GM18511 (cell line): Measurements from ENCODE around the gene THAP8.
"Not testable (repeated sequence)": the region's sequence is repeated elsewhere in the genome, so short reads cannot be mapped to it uniquely, and the experiment has no call there.

Source experiments
- ATAC-seq: cut with Tn5 transposase; IDR thresholded peaks from one replicate; pipeline ENCODE4 v1.9.1; 2021; ENCODE audit warnings: mild to moderate bottlenecking, moderate library complexity; ENCODE audit not compliant: unreplicated experiment

Gene THAP8

DNA sequence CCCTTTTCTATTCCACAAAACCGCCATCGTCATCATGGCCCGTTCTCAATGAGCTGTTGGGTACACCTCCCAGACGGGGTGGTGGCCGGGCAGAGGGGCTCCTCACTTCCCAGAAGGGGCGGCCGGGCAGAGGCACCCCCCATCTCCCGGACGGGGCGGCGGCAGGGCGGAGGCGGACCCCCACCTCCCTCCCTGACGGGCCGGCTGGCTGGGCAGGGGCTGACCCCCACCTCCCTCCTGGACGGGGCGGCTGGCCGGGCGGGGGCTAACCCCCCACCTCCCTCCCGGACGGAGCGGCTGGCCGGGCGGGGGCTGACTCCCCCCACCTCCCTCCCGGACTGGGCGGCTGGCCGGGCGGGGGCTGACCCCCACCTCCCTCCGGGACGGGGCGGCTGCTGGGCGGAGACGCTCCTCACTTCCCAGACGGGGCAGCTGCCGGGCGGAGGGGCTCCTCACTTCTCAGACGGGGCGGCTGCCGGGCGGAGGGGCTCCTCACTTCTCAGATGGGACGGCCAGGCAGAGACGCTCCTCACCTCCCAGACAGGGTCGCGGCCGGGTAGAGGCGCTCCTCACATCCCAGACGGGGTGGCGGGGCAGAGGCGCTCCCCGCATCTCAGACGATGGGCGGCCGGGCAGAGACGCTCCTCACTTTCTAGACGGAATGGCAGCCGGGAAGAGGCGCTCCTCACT lies 14.9 kb upstream of the THAP8 start:
- ATAC-seq, result not testable (repeated sequence)

DNA sequence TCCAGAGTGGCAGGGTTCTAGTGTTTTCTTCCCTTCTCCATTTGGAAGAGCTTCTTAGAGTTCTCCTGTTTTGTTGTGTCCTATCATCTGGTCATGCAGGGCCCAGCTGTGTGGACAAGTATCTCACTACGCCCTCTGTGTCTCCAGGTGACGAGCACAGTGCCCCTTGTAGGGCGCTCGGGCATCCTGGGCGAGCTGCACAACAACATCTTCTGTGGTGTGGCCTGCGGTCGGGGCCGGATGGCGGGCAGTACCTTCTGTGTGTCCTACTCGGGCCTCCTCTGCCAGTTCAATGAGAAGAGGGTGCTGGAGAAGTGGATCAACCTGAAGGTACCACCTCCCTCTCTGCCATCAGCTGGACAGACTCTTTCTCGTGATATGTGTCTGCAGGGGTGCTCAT lies 13.6 kb upstream of the THAP8 start:
- ATAC-seq, result no peak

DNA sequence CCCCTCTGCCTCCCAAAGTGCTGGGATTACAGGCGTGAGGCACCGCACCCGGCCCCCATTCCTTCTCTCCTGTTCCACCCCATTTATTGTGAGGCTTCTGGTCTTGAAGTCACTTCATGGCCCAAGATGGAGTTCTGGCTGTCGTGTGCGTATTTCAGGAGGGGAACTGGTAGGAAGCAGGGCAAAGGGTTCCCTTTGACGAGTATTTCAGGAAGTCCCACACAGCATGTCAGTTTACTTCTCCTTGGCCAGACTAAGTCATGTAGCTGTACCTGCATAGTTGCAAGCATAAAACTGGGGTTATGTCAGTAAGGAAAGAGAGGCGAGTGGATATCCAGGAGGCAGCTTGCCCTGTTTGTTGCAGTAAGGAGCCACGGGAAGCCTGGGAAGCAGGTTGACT lies 10.7 kb upstream of the THAP8 start:
- ATAC-seq, result no peak

- no peak for ATAC-seq
These were observed 7.3 kb upstream of the THAP8 start for GRCh38 chr19:36061367-36061766.

- no peak for ATAC-seq
These were observed 6.3 kb upstream of the THAP8 start for GRCh38 chr19:36060430-36060829.

- no peak for ATAC-seq
These were observed 5.3 kb upstream of the THAP8 start for GRCh38 chr19:36059180-36059910.

GRCh38 chr19:36058481-36059179 lies 4.5 kb upstream of the THAP8 start:
- ATAC-seq, result no peak

- peak; percentile 75 for ATAC-seq
These were observed 925 bp upstream of the THAP8 start, which contains the start of gene WDR62 for GRCh38 chr19:36054733-36055686. Gene WDR62 (plus strand): TSS chr19:36054897. CDS start chr19:36054972, 75 bp downstream.

- ATAC-seq, result no peak
These were observed 2.4 kb downstream of the THAP8 start for GRCh38 chr19:36051637-36052036.

GRCh38 chr19:36051236-36051635 lies 2.8 kb downstream of the THAP8 start:
- no peak for ATAC-seq

GRCh38 chr19:36049080-36049698 lies 4.9 kb downstream of the THAP8 start:
- ATAC-seq, result no peak

DNA sequence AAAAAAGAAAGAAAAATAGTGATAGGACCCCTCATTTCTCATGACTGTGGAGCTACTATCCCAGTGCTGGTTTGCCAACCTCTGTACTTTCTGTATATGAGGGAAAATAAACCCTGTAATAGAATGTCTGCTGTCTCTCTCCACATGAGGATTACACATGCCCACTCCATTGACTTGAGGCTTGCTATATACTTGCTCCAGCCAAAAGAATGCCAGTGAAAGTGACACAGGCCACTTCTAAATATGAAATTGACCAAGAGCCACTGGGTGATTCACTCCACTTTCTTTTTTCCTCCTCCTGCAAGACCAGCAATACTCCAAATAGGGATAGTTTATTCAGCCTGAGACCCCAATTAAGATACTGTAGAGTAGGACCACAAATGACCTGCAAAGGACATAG lies 6.2 kb downstream of the THAP8 start:
- no peak for ATAC-seq

GRCh38 chr19:36046443-36047050 lies 7.5 kb downstream of the THAP8 start:
- ATAC-seq, result no peak

- ATAC-seq, result no peak
These were observed 10.1 kb downstream of the THAP8 start for GRCh38 chr19:36043952-36044351.

DNA sequence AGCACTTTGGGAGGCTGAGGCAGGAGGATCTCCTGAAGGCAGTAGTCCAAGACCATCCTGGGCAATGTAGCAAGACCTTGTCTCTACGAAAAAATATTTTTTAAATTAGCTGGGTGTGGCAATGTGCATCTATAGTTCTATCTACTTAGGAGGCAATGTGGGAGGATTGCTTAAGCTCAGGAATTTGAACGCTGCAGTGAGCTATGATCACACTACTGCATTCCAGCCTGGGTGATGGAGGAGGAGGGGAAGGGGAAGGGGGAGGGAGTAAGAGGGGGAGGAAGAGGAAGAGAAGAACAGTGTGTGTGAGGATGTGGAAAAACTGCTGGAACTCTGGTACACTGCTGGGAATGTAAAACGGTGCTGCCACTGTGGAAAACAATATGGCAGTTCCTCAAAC lies 12.3 kb downstream of the THAP8 start:
- no peak for ATAC-seq

- not testable (repeated sequence) for ATAC-seq
These were observed 13.0 kb downstream of the THAP8 start for GRCh38 chr19:36041092-36041491.

DNA sequence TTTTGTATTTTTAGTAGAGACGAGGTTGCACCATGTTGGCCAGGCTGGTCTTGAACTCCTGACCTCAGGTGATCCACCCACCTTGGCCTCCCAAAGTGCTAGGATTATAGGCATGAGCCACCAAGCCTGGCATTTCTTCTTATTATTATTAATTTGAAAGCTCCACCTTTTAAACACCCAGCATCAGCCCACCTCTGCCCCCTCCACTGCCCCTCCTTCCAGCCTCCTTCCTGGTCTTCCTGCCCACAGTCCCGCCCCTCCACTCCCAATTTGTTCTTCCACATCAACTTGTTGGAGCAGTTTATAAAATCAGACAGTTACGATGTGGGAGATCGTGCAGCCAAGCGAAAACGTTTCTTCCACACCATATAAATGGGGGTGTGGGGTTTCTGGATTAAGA lies 13.6 kb downstream of the THAP8 start:
- ATAC-seq, result no peak

DNA sequence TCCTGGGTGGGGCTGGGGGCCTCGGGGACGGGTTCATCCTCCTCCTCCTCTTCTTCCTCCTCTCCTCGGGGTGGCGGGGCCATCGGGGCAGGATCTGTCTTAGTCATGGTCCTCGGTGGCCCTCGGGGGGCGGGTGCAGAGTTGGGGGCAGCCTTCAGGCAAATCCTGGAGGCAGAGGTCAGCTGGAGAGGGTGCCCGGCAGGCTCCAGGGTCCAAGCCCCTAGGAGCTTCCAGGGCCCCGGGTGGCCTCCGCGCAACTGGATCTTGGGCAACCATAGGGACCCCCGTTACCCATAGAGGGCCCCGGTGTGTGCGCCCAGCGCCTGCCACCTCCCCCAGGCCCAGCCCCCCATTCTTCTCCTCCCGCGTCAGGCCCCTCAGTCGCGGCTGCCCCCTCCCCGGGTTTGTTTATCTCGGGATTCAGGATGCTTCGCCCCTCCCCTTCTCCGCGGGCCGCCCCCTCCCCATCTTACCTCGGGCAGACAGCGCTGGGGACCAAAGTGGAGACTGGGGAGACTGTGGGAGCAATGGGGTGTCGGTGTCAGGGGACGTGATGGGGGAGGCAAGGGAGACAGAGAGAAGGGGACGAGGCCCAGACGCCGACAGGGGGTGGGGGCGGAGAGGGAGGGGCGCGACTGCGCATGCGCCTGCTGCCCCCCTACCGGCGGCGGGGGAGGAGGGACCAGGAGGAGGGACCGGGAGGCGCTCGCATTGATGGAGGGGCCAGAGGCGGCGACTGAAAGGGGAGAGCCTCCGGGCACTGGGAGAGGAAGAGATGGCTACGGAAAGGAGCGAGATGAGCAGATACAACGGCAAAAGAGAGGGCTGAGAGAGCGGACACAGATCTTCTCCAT lies 21.6 kb downstream of the THAP8 start, which contains the start of gene CLIP3:
TSS of gene CLIP3 (minus strand) at position 623 of the 854 bp plus-strand sequence. CDS start at position 107, 516 bp downstream.
- no peak for ATAC-seq

- ATAC-seq, result no peak
These were observed 22.8 kb downstream of the THAP8 start for GRCh38 chr19:36031308-36031707.
